ENCODE results near the gene GSDMA.

DNA sequence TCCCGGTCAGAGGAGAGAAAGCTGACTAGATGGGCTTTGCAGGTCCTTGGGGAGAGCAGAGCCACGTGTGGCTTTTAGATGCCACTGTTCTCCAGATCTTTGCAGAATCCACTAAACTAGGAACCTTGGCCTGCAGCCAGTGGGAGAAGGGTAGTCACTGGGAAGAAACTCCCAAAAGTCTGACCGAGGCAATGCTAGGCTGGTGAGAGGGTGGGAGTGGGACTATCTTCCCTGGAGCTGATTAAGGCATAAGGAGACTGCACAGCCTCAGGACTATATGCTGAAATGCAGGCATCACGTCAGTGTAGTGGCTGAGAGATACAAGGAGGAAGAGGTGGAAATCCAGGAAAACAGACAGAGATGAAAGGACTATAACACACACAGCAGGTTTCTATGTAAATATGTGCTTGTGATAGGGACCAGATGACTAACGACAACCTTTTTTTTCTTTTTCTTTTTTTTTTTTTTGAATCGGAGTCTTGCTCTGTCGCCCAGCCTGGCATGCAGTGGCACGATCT is 2.2 kb upstream of the GSDMA start:
- TF ChIP-seq POLR2A (IDR thresholded peaks at IDR 0.05) = no peak
- TF ChIP-seq, protein P1, sequence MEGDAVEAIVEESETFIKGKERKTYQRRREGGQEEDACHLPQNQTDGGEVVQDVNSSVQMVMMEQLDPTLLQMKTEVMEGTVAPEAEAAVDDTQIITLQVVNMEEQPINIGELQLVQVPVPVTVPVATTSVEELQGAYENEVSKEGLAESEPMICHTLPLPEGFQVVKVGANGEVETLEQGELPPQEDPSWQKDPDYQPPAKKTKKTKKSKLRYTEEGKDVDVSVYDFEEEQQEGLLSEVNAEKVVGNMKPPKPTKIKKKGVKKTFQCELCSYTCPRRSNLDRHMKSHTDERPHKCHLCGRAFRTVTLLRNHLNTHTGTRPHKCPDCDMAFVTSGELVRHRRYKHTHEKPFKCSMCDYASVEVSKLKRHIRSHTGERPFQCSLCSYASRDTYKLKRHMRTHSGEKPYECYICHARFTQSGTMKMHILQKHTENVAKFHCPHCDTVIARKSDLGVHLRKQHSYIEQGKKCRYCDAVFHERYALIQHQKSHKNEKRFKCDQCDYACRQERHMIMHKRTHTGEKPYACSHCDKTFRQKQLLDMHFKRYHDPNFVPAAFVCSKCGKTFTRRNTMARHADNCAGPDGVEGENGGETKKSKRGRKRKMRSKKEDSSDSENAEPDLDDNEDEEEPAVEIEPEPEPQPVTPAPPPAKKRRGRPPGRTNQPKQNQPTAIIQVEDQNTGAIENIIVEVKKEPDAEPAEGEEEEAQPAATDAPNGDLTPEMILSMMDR (IDR thresholded peaks at IDR 0.05) = no peak
